Stimulated activated naive CD8-positive, alpha-beta T cell treated with anti-CD3 and anti-CD28 coated beads, Interleukin-15, Interleukin-2, amounts not matched to agents 100 U/mL and 50 U/mL, for 24 hours (primary cell): ENCODE measurements around the gene NTNG1.
"Not testable (repeated sequence)": the region's sequence is repeated elsewhere in the genome, so short reads cannot be mapped to it uniquely, and the experiment has no call there.

ENCODE experiments used
- ATAC-seq: fragments of 150-1000 bp; cut with Tn5 transposase; one replicate; pipeline ENCODE4 v1.10.0; 2021
- DNase-seq: peaks from one replicate; pipeline ENCODE4 v3.0.0; 2021

Gene NTNG1

GRCh38 chr1:107198561-107198960 lies 57.7 kb downstream of the NTNG1 start:
- ATAC-seq (no peak), DNase-seq (no peak)

GRCh38 chr1:107200631-107201030 lies 59.8 kb downstream of the NTNG1 start:
- no peak for DNase-seq

GRCh38 chr1:107202007-107202406 lies 61.2 kb downstream of the NTNG1 start:
- no peak for ATAC-seq

More at GRCh38 chr1:107200631-107201030, 59.8 kb downstream of the NTNG1 start:
- ATAC-seq = no peak

GRCh38 chr1:107213225-107213624 lies 72.4 kb downstream of the NTNG1 start:
- no peak for ATAC-seq
- no peak for DNase-seq

More at GRCh38 chr1:107202007-107202406, 61.2 kb downstream of the NTNG1 start:
- no peak for DNase-seq

GRCh38 chr1:107220036-107220435 lies 79.2 kb downstream of the NTNG1 start:
- ATAC-seq (no peak), DNase-seq (no peak)

- DNase-seq = no peak
Measured at GRCh38 chr1:107225706-107226105, 84.9 kb downstream of the NTNG1 start.

GRCh38 chr1:107228704-107229371 lies 88.0 kb downstream of the NTNG1 start:
- DNase-seq (no peak), ATAC-seq (no peak)

More at GRCh38 chr1:107225706-107226105, 84.9 kb downstream of the NTNG1 start:
- no peak for ATAC-seq

- no peak for ATAC-seq
Measured at GRCh38 chr1:107229711-107230110, 88.9 kb downstream of the NTNG1 start.

GRCh38 chr1:107230121-107230520 lies 89.3 kb downstream of the NTNG1 start:
- ATAC-seq (no peak), DNase-seq (no peak)

More at GRCh38 chr1:107229711-107230110, 88.9 kb downstream of the NTNG1 start:
- DNase-seq = no peak

- no peak for DNase-seq
- no peak for ATAC-seq
Measured at GRCh38 chr1:107231291-107231690, 90.5 kb downstream of the NTNG1 start.

- ATAC-seq = no peak
Measured at GRCh38 chr1:107232426-107232825, 91.6 kb downstream of the NTNG1 start.

GRCh38 chr1:107236760-107237159 lies 95.9 kb downstream of the NTNG1 start:
- not testable (repeated sequence) for ATAC-seq, DNase-seq

More at GRCh38 chr1:107232426-107232825, 91.6 kb downstream of the NTNG1 start:
- no peak for DNase-seq

- no peak for DNase-seq
- no peak for ATAC-seq
Measured at GRCh38 chr1:107243461-107243860, 102.6 kb downstream of the NTNG1 start.

GRCh38 chr1:107244709-107245500 lies 104.1 kb downstream of the NTNG1 start:
- ATAC-seq (no peak), DNase-seq (no peak)

GRCh38 chr1:107246775-107247345 lies 106.0 kb downstream of the NTNG1 start:
- no peak for ATAC-seq
- DNase-seq = no peak

- no peak for ATAC-seq
Measured at GRCh38 chr1:107247679-107248078, 106.8 kb downstream of the NTNG1 start.

GRCh38 chr1:107250169-107250568 lies 109.3 kb downstream of the NTNG1 start:
- ATAC-seq = no peak
- no peak for DNase-seq

More at GRCh38 chr1:107247679-107248078, 106.8 kb downstream of the NTNG1 start:
- no peak for DNase-seq

GRCh38 chr1:107251083-107251482 lies 110.2 kb downstream of the NTNG1 start:
- no peak for DNase-seq
- no peak for ATAC-seq

GRCh38 chr1:107251839-107252238 lies 111.0 kb downstream of the NTNG1 start:
- DNase-seq (no peak), ATAC-seq (no peak)

- ATAC-seq (no peak), DNase-seq (no peak)
Measured at GRCh38 chr1:107252271-107252670, 111.4 kb downstream of the NTNG1 start.

- no peak for DNase-seq
- no peak for ATAC-seq
Measured at GRCh38 chr1:107254306-107254705, 113.5 kb downstream of the NTNG1 start.

- DNase-seq = no peak
- no peak for ATAC-seq
Measured at GRCh38 chr1:107255469-107255868, 114.6 kb downstream of the NTNG1 start.
